ENCODE measurements around the gene ZNF516. TPM values are rescaled to one million over a fixed set of nuclear protein-coding genes. Genes with fewer than 3 reads are reported as not detected.

The ZNF516 gene
- total and polyA plus RNA-seq, 2 experiments from 2014 or later = 17.8 to 29.4 TPM

DNA sequence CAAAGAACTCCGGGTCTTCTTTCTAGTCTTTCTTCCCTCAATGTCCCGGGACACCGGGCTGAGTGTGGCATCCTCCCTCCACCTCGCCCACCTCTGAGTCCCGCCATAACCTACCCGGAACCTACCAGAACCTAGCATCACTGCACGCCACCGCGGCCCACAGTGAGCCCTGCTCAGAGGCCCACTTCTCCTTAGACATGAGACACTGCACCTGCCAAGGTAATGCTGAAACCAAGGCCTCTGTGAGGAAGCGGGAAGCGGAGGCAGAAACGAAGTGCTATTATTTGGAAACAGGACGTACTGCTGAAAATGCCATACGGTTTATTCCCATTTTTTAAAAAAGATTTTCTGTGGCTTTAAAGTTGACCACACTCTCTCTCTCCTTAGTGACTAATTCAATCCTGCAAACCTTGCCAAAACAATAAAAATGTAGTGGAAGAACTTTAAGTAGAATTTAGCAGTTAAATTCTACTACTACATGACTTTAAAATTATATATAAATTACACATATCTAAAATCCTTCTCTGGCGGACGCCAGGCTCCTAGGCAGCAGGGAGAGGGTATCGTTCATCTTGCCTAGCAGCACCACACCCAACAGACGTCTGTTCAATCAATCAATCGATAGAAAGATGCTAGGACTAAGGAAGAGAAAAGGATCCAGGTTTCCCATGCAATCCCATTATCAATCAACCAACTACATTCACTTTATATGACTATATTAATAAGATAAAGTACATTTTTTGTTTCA, 82.0 kb downstream of the ZNF516 start:
- peaks cover 97% of the 10 kb centered on the region for H3K79me2 ChIP-seq (ENCODE audit: insufficient read depth)
- TF ChIP-seq EZH2 (IDR thresholded peaks at IDR 0.05; ENCODE audit: insufficient read depth, poor library complexity, severe bottlenecking) (no peak), EZH2phosphoT487 (IDR thresholded peaks at IDR 0.05; ENCODE audit: insufficient read depth, low read depth) (no peak)
- H3K4me3 ChIP-seq = no peak overlapping the region
- H3K9me2 ChIP-seq (ENCODE audit: insufficient read depth) = no peaks in the 10 kb centered on the region
- DNase-seq = peak; percentile 79
- H3K36me3 ChIP-seq (ENCODE audit: low read depth) = no peaks in the 10 kb centered on the region
- no peaks in the 10 kb centered on the region for H3K9me3 ChIP-seq (ENCODE audit: low read depth)
- H3K27me3 ChIP-seq (replicated peaks; ENCODE audit: insufficient read depth) = no peaks in the 10 kb centered on the region
- in situ Hi-C loops (cut with MboI) = no loop called here
- no peak overlapping the region for H3K27ac ChIP-seq
- peaks cover 38% of the 10 kb centered on the region for H3K4me1 ChIP-seq (ENCODE audit: insufficient read depth)
- no peak overlapping the region for H3K4me2 ChIP-seq (ENCODE audit: unreplicated experiment)
- no peaks in the 10 kb centered on the region; the same call in 1 of the 2 replicates for H4K20me1 ChIP-seq (ENCODE audit: insufficient read depth)
- 74 to 77% methylated on average over 19 of the region's 19 CpGs for WGBS, 2 experiments (ENCODE audit: low coverage in 1 of 2, low lambda C conversion rate in 2 of 2, missing lambda C conversion rate in 2 of 2)
- H3F3A ChIP-seq (ENCODE audit: insufficient read depth) = peaks cover 13% of the 10 kb centered on the region; the same call in 1 of the 2 replicates
- no peak overlapping the region for H2AFZ ChIP-seq
- H3K9ac ChIP-seq = no peak overlapping the region

DNA sequence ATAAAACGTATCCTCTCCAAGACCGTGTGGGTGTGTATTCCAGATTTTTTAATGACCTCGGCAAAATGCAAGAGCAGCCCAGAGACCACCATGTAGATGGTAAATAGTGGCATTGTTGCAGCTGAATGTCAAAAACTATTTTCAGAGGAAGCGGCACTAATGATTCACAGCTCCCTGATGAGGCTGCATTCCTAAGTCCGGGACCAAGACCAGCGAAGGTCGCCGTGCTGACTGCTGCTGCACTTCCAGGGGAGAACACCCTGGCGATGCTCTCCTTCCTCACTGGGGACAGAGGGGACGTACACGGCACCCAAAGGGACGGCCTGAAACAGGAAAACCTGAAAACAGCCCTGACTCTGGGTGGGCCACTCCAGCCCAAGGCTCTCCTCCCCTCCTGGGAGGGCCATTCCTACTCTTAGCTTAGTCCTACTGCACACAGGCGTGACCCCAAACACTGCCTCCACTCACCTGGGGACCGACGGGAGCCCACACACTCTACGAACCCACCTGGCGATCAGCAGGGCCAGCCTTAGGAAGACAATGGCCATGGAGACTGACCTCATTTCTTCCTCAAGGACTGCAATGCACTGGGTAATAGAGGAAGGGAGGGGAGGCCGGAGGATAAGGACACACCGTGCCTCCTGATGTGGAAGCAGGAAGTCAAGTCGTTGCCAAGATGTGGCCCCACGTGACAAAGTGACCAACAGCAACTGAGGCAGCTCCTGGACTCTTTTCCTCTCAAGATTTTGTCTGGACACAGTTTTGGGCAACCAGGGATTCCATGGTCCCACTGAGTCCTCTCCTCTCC, 82.8 kb downstream of the ZNF516 start:
- peaks cover 38% of the 10 kb centered on the region for H3K4me1 ChIP-seq (ENCODE audit: insufficient read depth)
- H4K20me1 ChIP-seq (ENCODE audit: insufficient read depth) = no peaks in the 10 kb centered on the region
- in situ Hi-C loops (cut with MboI) = no loop called here
- H2AFZ ChIP-seq = no peak overlapping the region
- peaks cover 13% of the 10 kb centered on the region; the same call in 1 of the 2 replicates for H3F3A ChIP-seq (ENCODE audit: insufficient read depth)
- H3K9ac ChIP-seq = no peak overlapping the region
- WGBS, 2 experiments (ENCODE audit: low coverage in 1 of 2, low lambda C conversion rate in 2 of 2, missing lambda C conversion rate in 2 of 2) = 41% methylated on average over 21 of the region's 21 CpGs
- peaks cover 97% of the 10 kb centered on the region for H3K79me2 ChIP-seq (ENCODE audit: insufficient read depth)
- peak overlapping the region; percentile 34 for H3K27ac ChIP-seq
- DNase-seq = peak; percentile 73
- no peaks in the 10 kb centered on the region for H3K9me3 ChIP-seq (ENCODE audit: low read depth)
- H3K27me3 ChIP-seq (replicated peaks; ENCODE audit: insufficient read depth) = no peaks in the 10 kb centered on the region
- no peak for TF ChIP-seq EZH2phosphoT487 (IDR thresholded peaks at IDR 0.05; ENCODE audit: insufficient read depth, low read depth)
- no peak for TF ChIP-seq EZH2 (IDR thresholded peaks at IDR 0.05; ENCODE audit: insufficient read depth, poor library complexity, severe bottlenecking)
- H3K9me2 ChIP-seq (ENCODE audit: insufficient read depth) = no peaks in the 10 kb centered on the region
- peak overlapping the region; percentile 32; the same call in 1 of the 2 replicates for H3K4me3 ChIP-seq
- peak overlapping the region; percentile 61 for H3K4me2 ChIP-seq (ENCODE audit: unreplicated experiment)
- H3K36me3 ChIP-seq (ENCODE audit: low read depth) = no peaks in the 10 kb centered on the region

DNA sequence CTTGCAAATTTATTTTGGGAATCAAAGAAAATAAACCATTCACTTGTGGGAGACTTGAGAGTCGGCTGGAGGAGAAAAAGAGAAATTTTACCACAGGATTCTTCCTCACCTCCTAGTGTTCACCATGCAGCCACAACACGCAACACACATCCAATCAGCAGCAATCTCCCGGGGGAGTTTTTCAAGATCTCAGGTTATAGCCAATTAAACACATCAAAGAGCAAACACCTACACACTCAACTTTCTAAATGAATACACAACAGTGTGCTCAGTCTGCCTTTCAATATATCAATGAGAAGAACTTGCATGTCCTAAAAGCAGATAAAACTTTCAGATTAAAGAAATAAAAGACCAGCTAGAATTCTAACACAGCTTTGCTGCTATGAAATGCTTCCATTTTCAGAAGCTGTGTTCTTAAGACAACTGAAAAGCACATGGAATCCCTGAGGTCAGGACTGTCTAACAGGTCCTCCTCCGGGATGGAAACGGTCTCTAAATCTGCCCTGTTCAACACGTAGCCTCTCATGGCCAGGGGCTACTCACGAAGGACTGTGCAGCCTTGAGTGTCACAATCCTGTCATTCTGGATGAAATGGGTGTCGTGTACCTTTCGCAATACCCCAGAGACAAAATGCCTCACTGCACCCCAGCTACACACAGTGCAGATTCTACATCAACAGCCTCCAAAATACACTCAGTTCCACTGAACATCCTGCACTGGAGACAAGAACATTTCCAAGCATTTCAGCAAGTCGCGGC, 84.2 kb downstream of the ZNF516 start:
- WGBS, 2 experiments (ENCODE audit: low coverage in 1 of 2, low lambda C conversion rate in 2 of 2, missing lambda C conversion rate in 2 of 2) = 91% methylated on average over 11 of the region's 11 CpGs
- peaks cover 13% of the 10 kb centered on the region; the same call in 1 of the 2 replicates for H3F3A ChIP-seq (ENCODE audit: insufficient read depth)
- no peaks in the 10 kb centered on the region for H3K9me2 ChIP-seq (ENCODE audit: insufficient read depth)
- H3K4me1 ChIP-seq (ENCODE audit: insufficient read depth) = peaks cover 33% of the 10 kb centered on the region
- H3K36me3 ChIP-seq (ENCODE audit: low read depth) = no peaks in the 10 kb centered on the region
- no peaks in the 10 kb centered on the region for H3K27me3 ChIP-seq (replicated peaks; ENCODE audit: insufficient read depth)
- H3K4me2 ChIP-seq (ENCODE audit: unreplicated experiment) = peak overlapping the region; percentile 61
- TF ChIP-seq EZH2phosphoT487 (IDR thresholded peaks at IDR 0.05; ENCODE audit: insufficient read depth, low read depth) (no peak), EZH2 (IDR thresholded peaks at IDR 0.05; ENCODE audit: insufficient read depth, poor library complexity, severe bottlenecking) (no peak)
- no peaks in the 10 kb centered on the region for H3K9me3 ChIP-seq (ENCODE audit: low read depth)
- in situ Hi-C loops (cut with MboI) = no loop called here
- no peak overlapping the region for H3K27ac ChIP-seq
- DNase-seq = no peak
- no peaks in the 10 kb centered on the region for H4K20me1 ChIP-seq (ENCODE audit: insufficient read depth)
- H2AFZ ChIP-seq = no peak overlapping the region
- H3K9ac ChIP-seq = no peak overlapping the region
- H3K4me3 ChIP-seq = no peak overlapping the region
- H3K79me2 ChIP-seq (ENCODE audit: insufficient read depth) = peaks cover 97% of the 10 kb centered on the region

DNA sequence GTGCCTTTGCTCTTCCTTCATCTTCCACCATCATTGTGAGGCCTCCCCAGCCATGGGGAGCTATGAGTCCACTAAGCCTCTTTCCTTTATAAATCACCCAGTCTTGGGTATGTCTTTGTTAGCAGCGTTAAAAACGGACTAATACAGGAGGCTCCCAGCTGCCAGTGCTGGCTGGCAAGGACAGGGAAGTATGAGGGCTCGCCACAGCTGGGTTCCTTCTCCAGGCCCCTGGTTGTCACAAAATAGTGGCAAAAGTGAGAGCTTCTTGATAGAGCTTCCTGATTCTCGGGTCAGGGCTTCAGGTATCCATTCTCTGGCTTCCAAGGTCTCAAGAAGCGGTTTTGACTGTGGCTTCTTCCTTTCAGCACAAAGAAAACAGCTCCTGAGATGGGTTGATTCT, 85.0 kb downstream of the ZNF516 start:
- no peak for DNase-seq
- no peaks in the 10 kb centered on the region for H3K27me3 ChIP-seq (replicated peaks; ENCODE audit: insufficient read depth)
- in situ Hi-C loops (cut with MboI) = no loop called here
- no peaks in the 10 kb centered on the region for H4K20me1 ChIP-seq (ENCODE audit: insufficient read depth)
- no peaks in the 10 kb centered on the region for H3K36me3 ChIP-seq (ENCODE audit: low read depth)
- peaks cover 13% of the 10 kb centered on the region; the same call in 1 of the 2 replicates for H3F3A ChIP-seq (ENCODE audit: insufficient read depth)
- no peak for TF ChIP-seq EZH2 (IDR thresholded peaks at IDR 0.05; ENCODE audit: insufficient read depth, poor library complexity, severe bottlenecking)
- TF ChIP-seq EZH2phosphoT487 (IDR thresholded peaks at IDR 0.05; ENCODE audit: insufficient read depth, low read depth) = no peak
- no peak overlapping the region for H3K9ac ChIP-seq
- no peak overlapping the region for H3K4me3 ChIP-seq
- H3K9me3 ChIP-seq (ENCODE audit: low read depth) = no peaks in the 10 kb centered on the region
- H3K9me2 ChIP-seq (ENCODE audit: insufficient read depth) = no peaks in the 10 kb centered on the region
- H2AFZ ChIP-seq = no peak overlapping the region
- H3K4me2 ChIP-seq (ENCODE audit: unreplicated experiment) = no peak overlapping the region
- WGBS, 2 experiments (ENCODE audit: low coverage in 1 of 2, low lambda C conversion rate in 2 of 2, missing lambda C conversion rate in 2 of 2) = 76 to 84% methylated on average over 5 of the region's 5 CpGs
- H3K79me2 ChIP-seq (ENCODE audit: insufficient read depth) = peaks cover 94% of the 10 kb centered on the region
- H3K4me1 ChIP-seq (ENCODE audit: insufficient read depth) = peaks cover 33% of the 10 kb centered on the region
- no peak overlapping the region for H3K27ac ChIP-seq

Measured in GM23248 (cell line).